Tibial nerve (tissue), 4 donors: ENCODE results near the gene DCTD. TPM values are rescaled to one million over a fixed set of nuclear protein-coding genes. Genes with fewer than 3 reads are reported as not detected.
A peak's percentile ranks its signal among the peaks of the same experiment; 100 is the strongest.

ENCODE experiments used
- DNase-seq, 2 donors: peaks; one replicate each; pipeline ENCODE4 v3.0.0-alpha.2; 2019; ENCODE audit warnings: low spot score in 2 of 2
- H3K27ac ChIP-seq, 4 donors: fragments of 200-600 bp; sonication (generic) in 3 of 4; one replicate each; pipeline ENCODE4 v1.5.1; 2017 to 2019; ENCODE audit warnings: mild to moderate bottlenecking in 1 of 4
- H3K27me3 ChIP-seq, 2 donors: fragments of 200-600 bp; sonication (generic) in 1 of 2; one replicate each; pipeline versions ENCODE4 v1.5.1 to v1.6.0; 2017 to 2019
- H3K36me3 ChIP-seq, 3 donors: fragments of 200-600 bp; sonication (generic); one replicate each; pipeline ENCODE4 v1.5.1; 2018 to 2019
- H3K4me1 ChIP-seq, 4 donors: fragments of 200-600 bp; sonication (generic) in 3 of 4; one replicate each; pipeline ENCODE4 v1.5.1; 2017 to 2019
- H3K4me3 ChIP-seq, 4 donors: fragments of 200-600 bp; sonication (generic) in 3 of 4; one replicate each; pipeline ENCODE4 v1.5.1; 2017 to 2019; ENCODE audit warnings: mild to moderate bottlenecking in 1 of 4, moderate library complexity in 1 of 4
- H3K9me3 ChIP-seq, 4 donors: fragments of 200-600 bp; sonication (generic) in 3 of 4; one replicate each; pipeline ENCODE4 v1.5.1; 2017 to 2019
- EP300 ChIP-seq, 2 donors: sonication (generic); formaldehyde crosslinking; IDR thresholded peaks; one replicate each; pipeline ENCODE4 v1.6.1; 2017; ENCODE audit warnings: antibody characterized with exemption in 2 of 2, mild to moderate bottlenecking in 1 of 2
- POLR2A ChIP-seq, 2 donors: fragments of 450-650 bp; IDR thresholded peaks; one replicate each; pipeline ENCODE4 v1.6.1; 2017; ENCODE audit warnings: antibody characterized with exemption in 2 of 2, mild to moderate bottlenecking in 2 of 2, moderate library complexity in 2 of 2
- WGBS, 2 donors: methylation state at CpG; one replicate each; pipeline ENCODE4 v1.1.5; 2018; 5-methylcytosine and 5-hydroxymethylcytosine counted together
- total RNA-seq, 4 donors: library from RNA; depleted of rRNA; stranded (reverse); fragments of >200 nt; gene quantifications; one replicate each; pipeline ENCODE4 v1.1.0, GENCODE V29; 2016
- TF ChIP-seq, protein P1 (sequence below), 5 experiments: fragments of 200-600 bp in 3 of 5; fragments of 450-650 bp in 2 of 5; sonication (generic) in 3 of 5; IDR thresholded peaks; one replicate each; pipeline ENCODE4 v1.5.1; 2016 to 2019; ENCODE audit warnings: antibody characterized with exemption in 5 of 5, mild to moderate bottlenecking in 3 of 5, moderate library complexity in 2 of 5

DCTD gene
- 10 to 100 TPM; 50.4 to 76.3 (median 55.8) TPM for total RNA-seq

DNA sequence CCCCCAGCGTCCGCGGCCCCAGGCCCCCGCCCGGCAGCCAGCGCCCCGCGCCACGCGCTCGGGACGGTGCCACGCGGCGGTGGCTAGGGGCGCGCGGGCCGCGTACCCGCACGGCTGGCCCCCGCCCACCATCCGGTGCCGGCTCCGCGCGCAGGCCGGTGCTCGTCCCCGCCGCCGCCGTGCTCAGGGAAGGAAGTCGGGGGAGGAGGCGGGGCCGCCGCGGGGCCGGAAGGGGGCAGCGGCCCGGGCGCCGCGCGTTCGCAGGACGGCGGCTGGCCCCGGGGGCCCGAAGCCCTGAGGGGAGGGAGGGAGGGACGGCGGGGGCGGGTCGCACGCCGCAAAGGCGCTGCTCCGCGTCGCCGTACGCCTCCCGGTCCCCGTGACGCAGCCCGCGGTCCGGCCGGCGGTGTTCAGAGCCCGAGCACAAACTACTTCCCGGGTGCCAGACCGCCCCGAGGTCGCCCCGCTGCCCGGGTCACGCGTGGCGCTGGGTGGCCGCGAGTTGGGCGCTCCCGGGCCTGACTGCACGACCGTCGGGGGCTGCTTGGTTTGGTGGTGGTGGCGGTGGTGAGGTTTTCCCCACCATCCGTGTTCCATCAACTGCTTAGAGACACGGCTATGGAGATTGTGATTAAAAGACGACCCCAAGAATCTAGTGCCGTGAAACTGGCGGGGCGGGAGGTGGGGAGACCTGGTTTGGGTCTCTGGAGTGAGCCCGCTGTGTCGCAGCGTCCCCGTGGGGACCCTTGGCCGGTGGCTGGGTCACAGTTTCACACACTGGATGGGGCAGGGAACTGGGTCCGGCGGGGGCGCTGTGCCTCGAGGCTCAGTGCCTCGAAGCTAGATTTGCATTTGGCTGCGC lies at the start of gene DCTD:
DCTD (minus strand) TSS at position 205 of the 862 bp plus-strand sequence. CDS start 1,818 bp downstream, outside the sequence.
- WGBS, 2 donors, result 0 to 1% methylated on average over 23 to 72 of the region's 106 CpGs
- peaks cover 0 to 19% (median 13%) of the 10 kb centered on the region in 4 donors for H3K4me1 ChIP-seq
- H3K27ac ChIP-seq, result peak within 1 kb of the TSS; percentile 82 to 94 (median 90)
- no peaks in the 10 kb centered on the region for H3K9me3 ChIP-seq
- peak within 1 kb of the TSS; percentile 74 to 81 (median 76) for H3K4me3 ChIP-seq
- peaks cover 0 to 32% (median 0%) of the 10 kb centered on the region in 3 donors for H3K36me3 ChIP-seq
- peak; percentile 52 to 63 for DNase-seq
- TF ChIP-seq EP300 (IDR thresholded peaks at IDR 0.05), result peak in 1 of 2 donors; percentile 64
- peak; percentile 16 to 34 for TF ChIP-seq POLR2A (IDR thresholded peaks at IDR 0.05)
- TF ChIP-seq, protein P1, sequence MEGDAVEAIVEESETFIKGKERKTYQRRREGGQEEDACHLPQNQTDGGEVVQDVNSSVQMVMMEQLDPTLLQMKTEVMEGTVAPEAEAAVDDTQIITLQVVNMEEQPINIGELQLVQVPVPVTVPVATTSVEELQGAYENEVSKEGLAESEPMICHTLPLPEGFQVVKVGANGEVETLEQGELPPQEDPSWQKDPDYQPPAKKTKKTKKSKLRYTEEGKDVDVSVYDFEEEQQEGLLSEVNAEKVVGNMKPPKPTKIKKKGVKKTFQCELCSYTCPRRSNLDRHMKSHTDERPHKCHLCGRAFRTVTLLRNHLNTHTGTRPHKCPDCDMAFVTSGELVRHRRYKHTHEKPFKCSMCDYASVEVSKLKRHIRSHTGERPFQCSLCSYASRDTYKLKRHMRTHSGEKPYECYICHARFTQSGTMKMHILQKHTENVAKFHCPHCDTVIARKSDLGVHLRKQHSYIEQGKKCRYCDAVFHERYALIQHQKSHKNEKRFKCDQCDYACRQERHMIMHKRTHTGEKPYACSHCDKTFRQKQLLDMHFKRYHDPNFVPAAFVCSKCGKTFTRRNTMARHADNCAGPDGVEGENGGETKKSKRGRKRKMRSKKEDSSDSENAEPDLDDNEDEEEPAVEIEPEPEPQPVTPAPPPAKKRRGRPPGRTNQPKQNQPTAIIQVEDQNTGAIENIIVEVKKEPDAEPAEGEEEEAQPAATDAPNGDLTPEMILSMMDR (IDR thresholded peaks at IDR 0.05), result peak; percentile 10 to 32 (median 22)
- H3K27me3 ChIP-seq, result no peaks in the 10 kb centered on the region

DNA sequence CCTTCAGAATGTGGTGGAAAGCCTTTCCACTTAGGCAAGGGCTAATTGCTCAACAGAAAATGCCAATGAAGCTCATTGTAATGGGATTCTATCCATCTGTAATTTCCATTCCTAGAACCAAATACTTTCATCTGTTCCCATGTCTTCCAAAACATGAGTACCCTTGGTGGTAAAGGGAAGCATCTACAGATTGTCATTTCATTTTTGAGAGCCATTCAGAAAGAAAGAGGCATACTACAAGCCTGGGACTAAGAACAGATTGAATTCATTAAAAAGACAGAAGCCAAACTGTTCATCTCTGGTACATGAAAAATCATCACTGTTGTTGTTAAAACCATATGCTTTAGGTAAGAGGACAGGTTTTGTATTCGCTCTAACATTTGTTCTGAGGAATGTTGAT lies 43.6 kb upstream of the DCTD start:
- H3K9me3 ChIP-seq, result peaks cover 0 to 14% (median 0%) of the 10 kb centered on the region in 4 donors
- H3K27me3 ChIP-seq, result no peaks in the 10 kb centered on the region
- DNase-seq, result no peak
- H3K4me3 ChIP-seq, result no peak overlapping the region
- no peaks in the 10 kb centered on the region for H3K36me3 ChIP-seq
- H3K27ac ChIP-seq, result no peak overlapping the region
- WGBS, 2 donors, result 76 to 86% methylated on average over 1 of the region's 1 CpG
- H3K4me1 ChIP-seq, result no peaks in the 10 kb centered on the region
- TF ChIP-seq POLR2A (IDR thresholded peaks at IDR 0.05), result no peak
- no peak for TF ChIP-seq EP300 (IDR thresholded peaks at IDR 0.05)
- TF ChIP-seq, protein P1 (IDR thresholded peaks at IDR 0.05), result no peak

DNA sequence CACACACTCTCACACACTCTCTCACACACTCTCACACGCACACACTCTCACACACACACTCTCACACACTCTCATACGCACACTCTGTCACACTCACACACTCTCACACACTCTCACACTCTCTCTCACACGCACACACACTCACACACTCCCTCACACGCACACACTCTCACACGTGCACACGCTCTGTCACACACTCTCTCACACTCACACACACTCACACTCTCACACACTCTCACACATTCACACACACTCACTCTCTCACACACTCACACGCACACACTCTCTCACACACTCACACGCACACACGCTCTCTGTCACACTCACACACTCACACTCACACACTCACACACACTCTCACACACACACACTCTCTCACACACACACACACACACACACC lies 43.0 kb upstream of the DCTD start:
- no peak for DNase-seq
- WGBS, 2 donors, result 87 to 96% methylated on average over 9 of the region's 9 CpGs
- TF ChIP-seq, protein P1 (IDR thresholded peaks at IDR 0.05), result no peak
- TF ChIP-seq POLR2A (IDR thresholded peaks at IDR 0.05) (no peak), EP300 (IDR thresholded peaks at IDR 0.05) (no peak)
- Histone ChIP-seq H3K9me3 (peaks cover 0 to 14% (median 0%) of the 10 kb centered on the region in 4 donors), H3K4me1 (no peaks in the 10 kb centered on the region), H3K4me3 (no peak overlapping the region), H3K27ac (no peak overlapping the region), H3K27me3 (no peaks in the 10 kb centered on the region), H3K36me3 (no peaks in the 10 kb centered on the region)

DNA sequence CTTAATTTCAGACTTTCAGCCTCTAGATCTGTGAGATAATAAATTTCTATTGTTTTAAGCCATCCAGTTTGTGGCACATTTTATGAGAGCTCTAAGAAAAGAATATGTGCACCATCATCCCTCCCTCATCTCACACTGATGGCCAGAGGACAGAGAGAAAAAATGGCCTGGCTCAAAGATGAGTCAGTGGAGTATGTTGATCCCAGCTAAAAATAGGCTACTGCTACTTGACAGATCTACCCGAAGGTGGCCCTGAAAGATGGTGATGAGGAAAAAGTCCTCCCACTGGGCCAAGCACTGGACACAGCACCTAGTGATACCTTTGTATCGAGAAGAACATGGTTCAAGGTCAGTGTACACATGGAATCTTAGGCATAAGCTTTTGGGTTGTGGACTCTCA lies 38.2 kb upstream of the DCTD start:
- H3K9me3 ChIP-seq, result peaks cover 0 to 24% (median 0%) of the 10 kb centered on the region in 4 donors
- no peak overlapping the region for H3K27ac ChIP-seq
- no peak overlapping the region for H3K4me3 ChIP-seq
- H3K27me3 ChIP-seq, result no peaks in the 10 kb centered on the region
- no peaks in the 10 kb centered on the region for H3K36me3 ChIP-seq
- no peak for DNase-seq
- 86 to 87% methylated on average over 2 of the region's 2 CpGs for WGBS, 2 donors
- TF ChIP-seq, protein P1 (IDR thresholded peaks at IDR 0.05), result no peak
- TF ChIP-seq EP300 (IDR thresholded peaks at IDR 0.05) (no peak), POLR2A (IDR thresholded peaks at IDR 0.05) (no peak)
- no peaks in the 10 kb centered on the region for H3K4me1 ChIP-seq
